Right atrium auricular region (tissue), 2 donors: ENCODE measurements around the gene PRKCH. TPM values are rescaled to one million over a fixed set of nuclear protein-coding genes. Genes with fewer than 3 reads are reported as not detected.

Experiments used
- DNase-seq: peaks from one replicate; pipeline ENCODE4 v3.0.0-alpha.2; 2019; ENCODE audit warnings: low spot score
- H3K27ac ChIP-seq, 2 donors: fragments of 200-600 bp; sonication (generic); 1 replicate in 1 of 2; 2 replicates in 1 of 2; pipeline ENCODE4 v1.5.1; 2016 to 2019
- H3K27me3 ChIP-seq, 2 donors: fragments of 200-600 bp; sonication (generic); one replicate each; pipeline versions ENCODE4 v1.5.1 to v1.6.0; 2017 to 2019
- H3K36me3 ChIP-seq: fragments of 200-600 bp; sonication (generic); one replicate; pipeline ENCODE4 v1.5.1; 2016
- H3K4me1 ChIP-seq, 2 donors: fragments of 200-600 bp; sonication (generic); one replicate each; pipeline versions ENCODE4 v1.5.1 to v1.6.0; 2017 to 2019
- H3K4me3 ChIP-seq, 2 donors: fragments of 200-600 bp; sonication (generic); 1 replicate in 1 of 2; 2 replicates in 1 of 2; pipeline ENCODE4 v1.5.1; 2017 to 2019; ENCODE audit warnings: mild to moderate bottlenecking in 1 of 2, moderate library complexity in 1 of 2
- H3K9me3 ChIP-seq, 2 donors: fragments of 200-600 bp; sonication (generic); one replicate each; pipeline ENCODE4 v1.5.1; 2019
- total RNA-seq, 2 donors: library from RNA; depleted of rRNA; stranded (reverse); fragments of >200 nt; gene quantifications; one replicate each; pipeline ENCODE4 v1.1.0, GENCODE V29; 2016
- TF ChIP-seq, protein P1 (sequence below), 2 donors: fragments of 200-600 bp; sonication (generic); IDR thresholded peaks; one replicate each; pipeline ENCODE4 v1.5.1; 2019; ENCODE audit warnings: antibody characterized with exemption in 2 of 2

The PRKCH gene
- total RNA-seq, 2 donors from 2014 or later: 24.9 to 40.3 TPM

DNA sequence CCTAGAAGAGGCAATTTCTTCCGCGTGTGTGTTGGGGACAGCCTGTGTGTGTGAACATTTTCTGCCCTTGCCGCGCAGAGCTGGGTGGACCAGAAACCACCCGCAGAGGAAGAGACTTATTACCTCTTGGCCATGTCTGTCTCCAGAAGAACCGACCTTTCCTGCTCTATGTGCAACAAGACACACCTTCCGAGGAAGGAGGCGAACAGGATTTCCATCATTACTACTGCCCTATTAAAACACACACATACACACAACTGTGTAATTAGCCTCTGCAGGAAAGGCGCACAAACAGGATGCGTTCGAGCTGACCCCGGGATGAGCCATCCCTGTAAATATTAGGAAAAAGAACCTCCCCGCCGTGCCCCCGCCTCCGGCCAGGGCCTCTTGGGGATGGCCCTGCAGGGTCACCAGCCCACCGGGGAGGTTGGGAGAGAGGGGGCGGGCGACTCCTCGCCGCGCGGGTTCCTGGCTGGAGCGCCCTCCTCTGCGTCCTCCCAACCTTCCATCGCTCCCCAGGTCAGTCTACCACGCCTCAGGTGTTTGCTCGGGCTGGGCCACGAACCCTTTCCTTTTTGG, 484 bp upstream of the PRKCH start:
- peak overlapping the region; percentile 50 to 83 for H3K4me3 ChIP-seq
- no peak for DNase-seq
- peak overlapping the region; percentile 70 to 76 for H3K27ac ChIP-seq
- peaks cover 0 to 19% of the 10 kb centered on the region in 2 donors for H3K4me1 ChIP-seq
- no peaks in the 10 kb centered on the region for H3K27me3 ChIP-seq
- H3K9me3 ChIP-seq: peaks cover 0 to 3% of the 10 kb centered on the region in 2 donors
- no peaks in the 10 kb centered on the region for H3K36me3 ChIP-seq
- TF ChIP-seq, protein P1, sequence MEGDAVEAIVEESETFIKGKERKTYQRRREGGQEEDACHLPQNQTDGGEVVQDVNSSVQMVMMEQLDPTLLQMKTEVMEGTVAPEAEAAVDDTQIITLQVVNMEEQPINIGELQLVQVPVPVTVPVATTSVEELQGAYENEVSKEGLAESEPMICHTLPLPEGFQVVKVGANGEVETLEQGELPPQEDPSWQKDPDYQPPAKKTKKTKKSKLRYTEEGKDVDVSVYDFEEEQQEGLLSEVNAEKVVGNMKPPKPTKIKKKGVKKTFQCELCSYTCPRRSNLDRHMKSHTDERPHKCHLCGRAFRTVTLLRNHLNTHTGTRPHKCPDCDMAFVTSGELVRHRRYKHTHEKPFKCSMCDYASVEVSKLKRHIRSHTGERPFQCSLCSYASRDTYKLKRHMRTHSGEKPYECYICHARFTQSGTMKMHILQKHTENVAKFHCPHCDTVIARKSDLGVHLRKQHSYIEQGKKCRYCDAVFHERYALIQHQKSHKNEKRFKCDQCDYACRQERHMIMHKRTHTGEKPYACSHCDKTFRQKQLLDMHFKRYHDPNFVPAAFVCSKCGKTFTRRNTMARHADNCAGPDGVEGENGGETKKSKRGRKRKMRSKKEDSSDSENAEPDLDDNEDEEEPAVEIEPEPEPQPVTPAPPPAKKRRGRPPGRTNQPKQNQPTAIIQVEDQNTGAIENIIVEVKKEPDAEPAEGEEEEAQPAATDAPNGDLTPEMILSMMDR (IDR thresholded peaks at IDR 0.05): no peak

DNA sequence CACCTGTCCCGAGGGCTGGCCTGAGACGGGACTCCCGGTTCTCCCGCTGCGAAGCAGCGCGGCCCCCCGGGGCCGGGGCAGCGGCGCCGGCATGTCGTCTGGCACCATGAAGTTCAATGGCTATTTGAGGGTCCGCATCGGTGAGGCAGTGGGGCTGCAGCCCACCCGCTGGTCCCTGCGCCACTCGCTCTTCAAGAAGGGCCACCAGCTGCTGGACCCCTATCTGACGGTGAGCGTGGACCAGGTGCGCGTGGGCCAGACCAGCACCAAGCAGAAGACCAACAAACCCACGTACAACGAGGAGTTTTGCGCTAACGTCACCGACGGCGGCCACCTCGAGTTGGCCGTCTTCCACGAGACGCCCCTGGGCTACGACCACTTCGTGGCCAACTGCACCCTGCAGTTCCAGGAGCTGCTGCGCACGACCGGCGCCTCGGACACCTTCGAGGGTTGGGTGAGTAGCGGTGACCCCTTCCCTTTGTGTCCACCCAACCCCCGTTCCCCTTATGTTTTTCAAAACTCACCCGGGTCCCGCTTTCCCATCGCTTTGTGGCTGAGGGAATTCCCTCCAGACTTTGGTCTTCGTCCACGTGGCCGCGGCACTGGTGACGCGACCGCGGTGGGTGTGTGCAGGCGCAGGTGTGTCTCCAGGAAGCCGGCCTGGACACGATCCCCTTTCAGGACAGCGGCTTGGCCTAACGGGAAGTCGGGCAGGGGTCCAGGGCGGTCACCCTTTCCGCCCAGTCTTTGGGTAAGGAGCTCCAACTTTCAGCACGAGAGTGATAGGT, 826 bp downstream of the PRKCH start:
- DNase-seq: no peak
- H3K27ac ChIP-seq: peak overlapping the region; percentile 70 to 76

DNA sequence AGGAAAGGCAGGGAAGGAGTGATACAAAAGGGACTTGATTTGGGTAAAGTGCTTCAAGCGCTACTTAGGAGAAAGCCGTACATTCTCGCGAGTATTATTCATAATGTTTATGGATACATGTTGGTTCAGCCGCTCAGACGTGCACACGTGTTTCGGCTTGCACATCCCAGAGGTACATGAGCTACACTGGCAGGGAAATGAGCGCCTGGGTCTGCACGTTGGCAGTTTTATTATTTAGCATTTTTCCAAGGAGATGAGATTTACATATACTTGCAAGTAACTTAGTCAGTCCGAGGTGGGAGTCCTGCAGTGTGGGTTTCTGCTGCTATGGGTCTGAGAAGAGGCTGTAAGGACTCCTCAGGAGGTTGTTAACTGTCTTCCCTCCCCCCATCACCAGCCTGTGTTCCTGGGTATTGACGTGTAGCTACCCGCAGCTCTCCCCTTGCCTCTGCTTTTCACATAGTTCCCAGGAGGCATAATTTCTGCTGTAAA, 1.5 kb downstream of the PRKCH start:
- DNase-seq: no peak
- H3K27ac ChIP-seq: peak overlapping the region; percentile 70 to 76
- peaks cover 0 to 19% of the 10 kb centered on the region in 2 donors for H3K4me1 ChIP-seq
- peaks cover 0 to 8% of the 10 kb centered on the region in 2 donors for H3K9me3 ChIP-seq
- H3K4me3 ChIP-seq: peak overlapping the region; percentile 50 to 83
- TF ChIP-seq, protein P1 (IDR thresholded peaks at IDR 0.05): no peak
- H3K27me3 ChIP-seq: no peaks in the 10 kb centered on the region
- H3K36me3 ChIP-seq: no peaks in the 10 kb centered on the region

More for the DNA sequence above, 826 bp downstream of the PRKCH start:
- no peaks in the 10 kb centered on the region for H3K36me3 ChIP-seq
- peaks cover 0 to 19% of the 10 kb centered on the region in 2 donors for H3K4me1 ChIP-seq
- H3K9me3 ChIP-seq: peaks cover 0 to 8% of the 10 kb centered on the region in 2 donors
- no peaks in the 10 kb centered on the region for H3K27me3 ChIP-seq
- peak overlapping the region; percentile 50 to 83 for H3K4me3 ChIP-seq
- TF ChIP-seq, protein P1 (IDR thresholded peaks at IDR 0.05): no peak

DNA sequence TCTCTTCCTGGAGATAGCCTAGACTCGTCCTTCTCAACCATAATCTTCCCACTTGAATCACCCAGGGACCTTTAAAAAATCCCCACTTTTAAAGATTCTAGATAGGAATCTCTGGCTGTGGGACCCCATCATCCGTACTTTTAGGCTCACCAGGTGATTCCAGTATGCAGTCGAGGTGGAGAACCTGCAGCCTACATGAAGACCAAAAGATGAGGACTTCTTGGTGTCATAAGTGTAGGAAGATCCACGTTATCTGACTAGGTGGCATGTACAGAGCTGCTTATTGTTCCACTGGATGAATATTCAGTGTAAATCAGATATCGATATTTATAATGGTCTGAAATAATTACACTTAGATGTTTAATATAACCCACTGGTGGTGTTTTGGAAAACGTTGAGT, 2.6 kb downstream of the PRKCH start:
- no peak for DNase-seq
- TF ChIP-seq, protein P1 (IDR thresholded peaks at IDR 0.05): no peak

DNA sequence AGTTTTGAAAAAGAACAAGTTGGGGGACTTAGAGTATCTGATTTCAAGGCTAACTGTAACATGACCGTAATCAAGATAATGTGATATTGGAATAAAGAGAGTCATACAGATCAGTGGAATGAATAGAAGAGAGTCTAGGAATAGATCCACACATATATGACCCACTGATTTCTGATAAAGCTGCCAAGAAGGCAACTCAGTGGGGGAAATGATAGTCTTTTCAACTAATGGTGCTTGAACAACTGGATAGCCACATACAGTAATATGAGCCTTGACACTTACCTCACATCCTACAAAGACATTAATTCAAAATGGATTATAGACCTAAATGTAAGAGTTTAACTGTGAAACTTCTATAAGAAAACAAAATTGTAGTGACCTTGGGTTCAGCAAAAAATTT, 3.8 kb downstream of the PRKCH start:
- TF ChIP-seq, protein P1 (IDR thresholded peaks at IDR 0.05): no peak
- H3K27me3 ChIP-seq: no peaks in the 10 kb centered on the region
- DNase-seq: no peak
- no peaks in the 10 kb centered on the region for H3K36me3 ChIP-seq
- H3K4me3 ChIP-seq: no peak overlapping the region
- peaks cover 0 to 22% of the 10 kb centered on the region in 2 donors for H3K4me1 ChIP-seq
- peaks cover 0 to 8% of the 10 kb centered on the region in 2 donors for H3K9me3 ChIP-seq
- peak overlapping the region in 1 of 2 donors; percentile 73 for H3K27ac ChIP-seq

More for the DNA sequence above, 2.6 kb downstream of the PRKCH start:
- H3K27ac ChIP-seq: peak overlapping the region; percentile 20 to 76
- H3K27me3 ChIP-seq: no peaks in the 10 kb centered on the region
- H3K36me3 ChIP-seq: no peaks in the 10 kb centered on the region
- peaks cover 0 to 22% of the 10 kb centered on the region in 2 donors for H3K4me1 ChIP-seq
- H3K4me3 ChIP-seq: peak overlapping the region; percentile 5 to 83
- H3K9me3 ChIP-seq: peaks cover 0 to 8% of the 10 kb centered on the region in 2 donors
